DND-41 (cell line): ENCODE data around the gene TCF20.

Source experiments
- ATAC-seq: fragments of 200-7000 bp; cut with Tn5 transposase; 3 replicates; pipeline ENCODE4 v1.9.1; 2021; ENCODE audit warnings: low read depth; ENCODE audit not compliant: insufficient read depth
- DNase-seq: peaks from one replicate; pipeline ENCODE4 v3.0.0-alpha.2; 2020
- H2AFZ ChIP-seq: 2 replicates; pipeline ENCODE4 v1.6.0; 2012; ENCODE audit warnings: low read depth, low read length
- H3K27ac ChIP-seq: 2 replicates; pipeline ENCODE4 v1.5.1; 2012; ENCODE audit warnings: low read length, inconsistent platforms
- H3K27me3 ChIP-seq: fragments of 200-600 bp; sonication (generic); 2 replicates; pipeline ENCODE4 v1.6.0; 2012; ENCODE audit warnings: low read length, mild to moderate bottlenecking, inconsistent platforms; ENCODE audit not compliant: insufficient read depth, poor library complexity
- H3K36me3 ChIP-seq: 2 replicates; pipeline ENCODE4 v1.5.1; 2012; ENCODE audit warnings: low read length, inconsistent platforms; ENCODE audit not compliant: insufficient read depth
- H3K4me1 ChIP-seq: 2 replicates; pipeline ENCODE4 v1.5.1; 2012; ENCODE audit warnings: mild to moderate bottlenecking, low read length; ENCODE audit not compliant: insufficient read depth
- H3K4me2 ChIP-seq: 2 replicates; pipeline ENCODE4 v1.6.0; 2012; ENCODE audit warnings: mild to moderate bottlenecking, moderate library complexity, low read length, inconsistent platforms; ENCODE audit not compliant: insufficient read depth
- H3K4me3 ChIP-seq, 2 experiments: fragments of 200-600 bp in 1 of 2; shearing (Covaris generic) in 1 of 2; 2 replicates each; pipeline ENCODE4 v1.5.1; 2012 to 2016; ENCODE audit warnings: inconsistent platforms in 2 of 2, low read length in 2 of 2, mild to moderate bottlenecking in 2 of 2, low read depth in 1 of 2, moderate library complexity in 1 of 2
- H3K79me2 ChIP-seq: 2 replicates; pipeline ENCODE4 v1.6.0; 2012; ENCODE audit warnings: low read length, inconsistent platforms; ENCODE audit not compliant: insufficient read depth
- H3K9ac ChIP-seq: 2 replicates; pipeline ENCODE4 v1.6.0; 2012; ENCODE audit warnings: low read depth, mild to moderate bottlenecking, inconsistent platforms, low read length, moderate library complexity
- H3K9me3 ChIP-seq: 2 replicates; pipeline ENCODE4 v1.5.1; 2012; ENCODE audit warnings: low read length, moderate library complexity, mild to moderate bottlenecking, inconsistent platforms; ENCODE audit not compliant: insufficient read depth, severe bottlenecking
- H4K20me1 ChIP-seq: 2 replicates; pipeline ENCODE4 v1.6.0; 2012; ENCODE audit warnings: low read length; ENCODE audit not compliant: insufficient read depth
- EZH2 ChIP-seq: IDR thresholded peaks from 3 replicates; pipeline ENCODE4 v1.6.1; 2012; ENCODE audit warnings: borderline replicate concordance, low read depth, mild to moderate bottlenecking, moderate library complexity, low read length, inconsistent platforms; ENCODE audit not compliant: severe bottlenecking
- TF ChIP-seq, protein P1 (sequence below): IDR thresholded peaks from 2 replicates; pipeline ENCODE4 v1.5.1; 2012; ENCODE audit warnings: borderline replicate concordance, low read length, moderate library complexity, mild to moderate bottlenecking; ENCODE audit not compliant: poor library complexity, severe bottlenecking; ENCODE audit errors: extremely low read depth

Gene TCF20

GRCh38 chr22:42263944-42264343, 6.5 kb downstream of the TCF20 start:
- H4K20me1 ChIP-seq, result peaks cover 98% of the 10 kb centered on the region
- H3K27me3 ChIP-seq, result no peaks in the 10 kb centered on the region

GRCh38 chr22:42262964-42263363, 7.5 kb downstream of the TCF20 start:
- H3K4me2 ChIP-seq, result no peak overlapping the region
- H4K20me1 ChIP-seq, result peaks cover 98% of the 10 kb centered on the region
- no peak overlapping the region for H3K4me3 ChIP-seq
- TF ChIP-seq, protein P1, sequence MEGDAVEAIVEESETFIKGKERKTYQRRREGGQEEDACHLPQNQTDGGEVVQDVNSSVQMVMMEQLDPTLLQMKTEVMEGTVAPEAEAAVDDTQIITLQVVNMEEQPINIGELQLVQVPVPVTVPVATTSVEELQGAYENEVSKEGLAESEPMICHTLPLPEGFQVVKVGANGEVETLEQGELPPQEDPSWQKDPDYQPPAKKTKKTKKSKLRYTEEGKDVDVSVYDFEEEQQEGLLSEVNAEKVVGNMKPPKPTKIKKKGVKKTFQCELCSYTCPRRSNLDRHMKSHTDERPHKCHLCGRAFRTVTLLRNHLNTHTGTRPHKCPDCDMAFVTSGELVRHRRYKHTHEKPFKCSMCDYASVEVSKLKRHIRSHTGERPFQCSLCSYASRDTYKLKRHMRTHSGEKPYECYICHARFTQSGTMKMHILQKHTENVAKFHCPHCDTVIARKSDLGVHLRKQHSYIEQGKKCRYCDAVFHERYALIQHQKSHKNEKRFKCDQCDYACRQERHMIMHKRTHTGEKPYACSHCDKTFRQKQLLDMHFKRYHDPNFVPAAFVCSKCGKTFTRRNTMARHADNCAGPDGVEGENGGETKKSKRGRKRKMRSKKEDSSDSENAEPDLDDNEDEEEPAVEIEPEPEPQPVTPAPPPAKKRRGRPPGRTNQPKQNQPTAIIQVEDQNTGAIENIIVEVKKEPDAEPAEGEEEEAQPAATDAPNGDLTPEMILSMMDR, result no peak
- H2AFZ ChIP-seq, result no peak overlapping the region
- no peaks in the 10 kb centered on the region for H3K9me3 ChIP-seq
- peaks cover 100% of the 10 kb centered on the region for H3K79me2 ChIP-seq
- no peak overlapping the region for H3K27ac ChIP-seq
- H3K4me1 ChIP-seq, result peaks cover 12% of the 10 kb centered on the region
- ATAC-seq, result no peak
- H3K36me3 ChIP-seq, result peaks cover 14% of the 10 kb centered on the region
- H3K9ac ChIP-seq, result no peak overlapping the region
- no peaks in the 10 kb centered on the region for H3K27me3 ChIP-seq
- DNase-seq, result no peak

More at GRCh38 chr22:42263944-42264343, 6.5 kb downstream of the TCF20 start:
- Histone ChIP-seq H3K36me3 (peaks cover 16% of the 10 kb centered on the region), H2AFZ (no peak overlapping the region), H3K27ac (no peak overlapping the region), H3K4me2 (no peak overlapping the region), H3K79me2 (peaks cover 100% of the 10 kb centered on the region), H3K9me3 (no peaks in the 10 kb centered on the region), H3K9ac (no peak overlapping the region), H3K4me3 (no peak overlapping the region), H3K4me1 (peaks cover 22% of the 10 kb centered on the region)
- DNase-seq (no peak), ATAC-seq (no peak)
- no peak for TF ChIP-seq EZH2
- TF ChIP-seq, protein P1, result no peak

DNA sequence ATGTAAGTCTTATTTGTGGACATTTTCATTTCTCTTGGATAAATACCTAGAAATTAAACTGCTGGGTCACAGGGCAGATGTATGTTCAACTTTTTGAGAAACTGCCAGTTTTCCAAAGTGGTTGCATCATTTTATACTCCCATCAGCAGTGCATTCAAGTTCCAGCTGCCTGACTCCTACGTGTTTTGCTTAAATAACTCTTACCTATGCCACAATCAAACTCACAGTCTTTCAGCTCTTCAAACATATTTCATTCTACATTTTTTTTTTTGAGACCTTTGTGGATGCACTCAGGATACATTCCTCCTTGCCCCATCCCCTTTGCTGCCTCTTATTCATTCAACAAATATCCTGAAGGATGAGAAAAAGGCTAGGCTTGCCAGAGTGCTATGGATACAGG, 9.2 kb downstream of the TCF20 start:
- Histone ChIP-seq H3K4me1 (peaks cover 2% of the 10 kb centered on the region; the same call in 1 of the 2 replicates), H3K27me3 (no peaks in the 10 kb centered on the region), H3K9me3 (no peaks in the 10 kb centered on the region), H3K36me3 (0 out of 2 replicates have a peak, but pooled peaks cover 3% of the 10 kb centered on the region), H2AFZ (no peak overlapping the region), H3K4me3 (no peak overlapping the region), H3K4me2 (no peak overlapping the region), H4K20me1 (peaks cover 96% of the 10 kb centered on the region), H3K79me2 (peaks cover 100% of the 10 kb centered on the region), H3K27ac (no peak overlapping the region), H3K9ac (no peak overlapping the region)
- ATAC-seq (no peak), DNase-seq (no peak)
- TF ChIP-seq EZH2, result no peak
- TF ChIP-seq, protein P1, result no peak

DNA sequence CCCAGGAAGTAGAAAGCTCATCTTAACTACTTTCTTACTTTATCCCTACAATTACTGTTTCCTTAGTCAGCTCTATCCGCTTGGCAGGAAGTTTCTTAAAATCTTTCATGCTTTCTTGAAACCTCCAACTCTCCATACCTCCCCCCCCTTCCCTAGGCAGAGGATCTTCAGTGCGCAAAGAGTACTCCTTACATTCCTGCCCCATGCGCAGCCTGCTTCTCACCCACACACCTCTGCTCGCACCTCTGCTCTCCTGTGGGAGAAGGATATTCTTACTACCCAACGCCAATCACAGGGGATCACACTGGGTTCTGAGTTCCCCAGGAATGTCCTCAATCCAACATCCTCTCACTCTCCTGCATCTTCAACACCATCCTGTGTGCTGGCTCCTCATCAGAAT, 12.3 kb downstream of the TCF20 start:
- H3K9me3 ChIP-seq, result no peaks in the 10 kb centered on the region
- no peaks in the 10 kb centered on the region for H3K4me1 ChIP-seq
- H3K4me3 ChIP-seq, result no peak overlapping the region
- no peak overlapping the region for H3K9ac ChIP-seq
- no peak overlapping the region for H3K4me2 ChIP-seq
- no peaks in the 10 kb centered on the region for H3K27me3 ChIP-seq
- peaks cover 99% of the 10 kb centered on the region for H3K79me2 ChIP-seq
- TF ChIP-seq, protein P1, result no peak
- TF ChIP-seq EZH2, result no peak
- no peak overlapping the region for H2AFZ ChIP-seq
- no peak for DNase-seq
- no peak for ATAC-seq
- H3K36me3 ChIP-seq, result no peaks in the 10 kb centered on the region
- H3K27ac ChIP-seq, result no peak overlapping the region
- H4K20me1 ChIP-seq, result peaks cover 88% of the 10 kb centered on the region
